Cerebellar nuclear complex (tissue), 1 donor: ENCODE measurements around the gene TAF1.
"Not testable (repeated sequence)": the region's sequence is repeated elsewhere in the genome, so short reads cannot be mapped to it uniquely, and the experiment has no call there.

ENCODE experiments used
- DNase-seq, 2 experiments: peaks; one replicate each; lab custom pipeline; 2025; lab: John Stamatoyannopoulos, UW

The TAF1 gene

DNA sequence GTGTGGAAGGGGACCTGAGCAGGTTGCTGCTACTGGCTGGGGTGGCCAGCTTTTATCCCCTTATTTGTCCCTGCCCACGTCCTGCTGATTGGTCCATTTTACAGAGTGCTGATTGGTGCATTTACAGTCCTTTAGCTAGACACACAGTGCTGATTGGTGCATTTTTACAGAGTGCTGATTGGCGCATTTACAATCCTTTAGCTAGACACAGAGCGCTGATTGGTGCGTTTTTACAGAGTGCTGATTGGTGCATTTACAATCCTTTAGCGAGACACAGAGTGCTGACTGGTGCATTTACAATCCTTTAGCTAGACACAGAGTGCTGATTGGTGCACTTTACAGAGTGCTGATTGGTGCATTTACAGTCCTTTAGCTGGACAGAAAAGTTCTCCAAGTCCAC, 135.9 kb downstream of the TAF1 start:
- not testable (repeated sequence) for DNase-seq

DNA sequence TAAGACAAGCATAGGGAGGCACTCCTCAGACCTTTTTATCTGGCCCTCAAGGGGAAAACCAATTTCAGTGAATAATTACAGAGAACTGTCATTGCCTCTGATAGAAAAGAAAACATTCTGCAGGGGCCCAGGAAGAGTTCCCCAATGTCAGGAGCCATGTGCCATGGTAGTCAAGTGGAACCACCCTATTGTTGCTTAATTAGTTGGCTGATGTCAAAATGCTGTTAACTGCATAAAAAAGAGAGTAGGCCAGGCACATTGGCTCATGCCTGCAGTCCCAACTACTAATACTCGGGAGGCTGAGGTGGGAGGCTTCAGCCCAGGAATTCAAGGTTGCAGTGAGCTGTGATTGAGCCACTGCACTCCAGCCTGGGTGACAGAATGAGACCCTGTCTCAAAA, 138.2 kb downstream of the TAF1 start:
- no peak for DNase-seq

DNA sequence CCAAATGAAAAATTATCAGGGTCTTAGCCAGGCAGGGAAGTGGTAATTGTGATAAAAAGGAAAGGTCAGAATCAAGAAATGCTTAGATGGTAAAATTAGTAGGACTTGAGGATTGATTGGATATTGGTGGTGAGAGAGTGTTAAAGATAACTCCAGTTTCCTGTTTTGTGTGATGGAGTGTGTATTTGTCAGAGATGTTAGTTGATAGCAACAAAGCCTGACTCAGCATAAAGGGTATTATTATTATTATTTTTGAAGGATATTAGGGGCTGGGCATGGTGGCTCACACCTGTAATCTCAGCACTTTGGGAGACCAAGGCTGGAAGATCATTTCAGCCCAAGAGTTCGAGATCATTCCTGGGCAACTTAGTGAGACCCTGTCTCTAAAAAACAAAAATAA, 143.1 kb downstream of the TAF1 start:
- DNase-seq, result no peak

DNA sequence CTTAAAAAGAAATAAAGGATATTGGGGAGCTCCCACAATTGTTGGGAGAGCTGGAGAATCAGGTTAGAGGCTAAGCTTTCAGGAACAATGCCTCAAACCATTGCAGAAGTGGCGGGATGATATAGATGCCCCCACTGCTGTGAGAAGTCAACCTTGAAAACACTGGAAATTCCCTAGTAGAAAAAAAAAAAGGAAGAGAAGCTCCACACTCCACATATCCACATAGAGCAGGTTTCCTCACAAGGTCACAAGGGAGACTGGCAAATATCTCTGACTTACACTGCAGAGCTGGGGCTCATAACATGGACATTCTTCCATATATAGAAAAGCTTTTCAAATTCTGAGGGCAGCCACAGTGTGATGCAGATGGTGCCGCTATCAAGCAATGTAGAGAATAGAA, 144.0 kb downstream of the TAF1 start:
- DNase-seq, result no peak

DNA sequence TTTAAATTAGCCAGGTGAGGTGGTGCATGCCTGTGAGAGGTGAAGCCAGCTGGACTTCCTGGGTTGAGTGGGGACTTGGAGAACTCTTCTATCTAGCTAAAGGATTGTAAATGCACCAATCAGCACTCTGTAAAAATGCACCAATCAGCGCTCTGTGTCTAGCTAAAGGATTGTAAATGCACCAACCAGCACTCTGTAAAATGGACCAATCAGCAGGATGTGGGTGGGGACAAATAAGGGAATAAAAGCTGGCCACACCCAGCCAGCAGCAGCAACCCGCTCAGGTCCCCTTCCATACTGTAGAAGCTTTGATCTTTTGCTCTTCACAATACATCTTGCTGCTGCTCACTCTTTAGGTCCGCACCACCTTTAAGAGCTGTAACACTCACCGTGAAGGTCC, 147.6 kb downstream of the TAF1 start:
- DNase-seq, result not testable (repeated sequence)

DNA sequence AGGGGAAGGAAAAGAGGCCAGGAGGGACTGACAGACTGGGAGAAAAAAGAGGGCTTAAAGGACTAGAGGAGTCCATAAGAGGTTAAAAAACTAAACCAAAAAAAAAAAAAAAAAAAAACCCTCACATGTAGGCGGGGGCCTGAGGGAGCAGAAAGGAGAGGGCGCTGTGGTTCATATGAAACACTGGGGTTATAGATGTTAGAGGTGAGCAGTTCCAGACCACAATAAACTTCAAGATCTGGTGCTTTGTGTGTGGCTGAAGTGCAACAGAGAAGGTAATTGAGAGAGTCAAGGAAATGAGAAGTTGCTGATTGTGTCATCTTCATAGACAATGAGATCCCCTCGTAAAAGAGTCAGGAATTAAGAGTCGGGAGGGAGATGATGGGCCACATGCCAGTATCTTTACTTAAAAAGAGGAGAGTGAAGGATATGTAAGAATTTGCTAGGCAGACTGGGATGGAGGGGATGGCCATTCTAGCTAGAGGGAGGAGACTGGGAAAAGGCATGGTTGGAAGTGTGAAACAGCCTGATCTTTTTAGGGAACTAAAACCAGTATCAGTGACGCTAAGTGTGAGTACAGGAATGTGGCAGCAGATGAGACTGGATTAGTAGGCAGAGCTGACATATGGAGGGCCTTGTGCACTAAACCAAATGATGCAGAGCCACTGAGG, 148.3 kb downstream of the TAF1 start:
- DNase-seq, result no peak

DNA sequence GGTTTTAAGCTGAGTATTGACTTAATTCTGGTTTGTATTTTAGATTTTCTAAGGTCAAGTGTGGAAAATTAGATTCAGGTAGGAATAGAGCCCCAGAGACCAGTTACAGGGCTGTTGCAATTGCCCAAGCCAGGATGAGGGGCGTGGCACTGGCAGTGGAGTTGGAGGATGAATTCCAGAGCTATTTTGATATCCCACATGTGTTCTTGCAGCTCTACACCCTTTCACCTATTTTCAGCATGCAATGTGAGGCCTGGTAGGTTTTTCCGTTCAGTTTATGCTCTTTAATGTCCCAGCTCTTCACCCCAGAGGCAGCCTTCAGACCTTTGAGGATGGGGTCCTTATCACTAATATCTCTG, 148.9 kb downstream of the TAF1 start:
- no peak for DNase-seq
